Neural cell (in vitro differentiated cells): ENCODE data around the gene DROSHA. TPM values are rescaled to one million over a fixed set of nuclear protein-coding genes. Genes with fewer than 3 reads are reported as not detected.

Experiments
- H2AFZ ChIP-seq: fragments of 200-600, 300-800 bp; sonication (generic), shearing (Covaris generic); 2 replicates; pipeline ENCODE4 v1.6.0; 2014; ENCODE audit warnings: low read depth, mild to moderate bottlenecking, antibody characterized with exemption, low read length, moderate library complexity
- H3F3A ChIP-seq: fragments of 200-600 bp; shearing (Covaris generic); 2 replicates; pipeline ENCODE4 v1.6.1; 2016; ENCODE audit warnings: mild to moderate bottlenecking, moderate library complexity, mixed read lengths, antibody characterized with exemption, low read length; ENCODE audit not compliant: insufficient read depth, poor library complexity, severe bottlenecking
- H3K27ac ChIP-seq: fragments of 200-600, 300-800 bp; sonication (generic), shearing (Covaris generic); 2 replicates; pipeline ENCODE4 v1.5.1; 2014; ENCODE audit warnings: mild to moderate bottlenecking, low read length, moderate library complexity
- H3K27me3 ChIP-seq: fragments of 300-800, 200-600 bp; sonication (generic), shearing (Covaris generic); 2 replicates; pipeline ENCODE4 v1.6.0; 2014; ENCODE audit warnings: mild to moderate bottlenecking, low read depth, low read length, moderate library complexity; ENCODE audit not compliant: insufficient read depth
- H3K36me3 ChIP-seq: fragments of 300-800, 200-600 bp; sonication (generic), shearing (Covaris generic); 2 replicates; pipeline ENCODE4 v1.5.1; 2014; ENCODE audit warnings: mild to moderate bottlenecking, antibody characterized with exemption, low read length, moderate library complexity; ENCODE audit not compliant: insufficient read depth
- H3K4me2 ChIP-seq: fragments of 300-800, 200-600 bp; sonication (generic), shearing (Covaris generic); 2 replicates; pipeline ENCODE4 v1.6.0; 2014; ENCODE audit warnings: mild to moderate bottlenecking, low read length
- H3K4me3 ChIP-seq: fragments of 300-800, 200-600 bp; sonication (generic), shearing (Covaris generic); 2 replicates; pipeline ENCODE4 v1.5.1; 2014; ENCODE audit warnings: mild to moderate bottlenecking, low read length, moderate library complexity
- H3K79me2 ChIP-seq: fragments of 200-600 bp; shearing (Covaris generic); replicated peaks from 2 replicates; pipeline ENCODE4 v1.6.0; 2014; ENCODE audit warnings: mild to moderate bottlenecking, low read length, moderate library complexity; ENCODE audit not compliant: insufficient read depth
- H3K9ac ChIP-seq: fragments of 300-800, 200-600 bp; sonication (generic), shearing (Covaris generic); 2 replicates; pipeline ENCODE4 v1.6.1; 2016; ENCODE audit warnings: mild to moderate bottlenecking, low read length, mixed read lengths
- H3K9me2 ChIP-seq: fragments of 200-600 bp; shearing (Covaris generic); 2 replicates; pipeline ENCODE4 v1.6.1; 2016; ENCODE audit warnings: mild to moderate bottlenecking, low read length, mixed read lengths; ENCODE audit not compliant: insufficient read depth
- H3K9me3 ChIP-seq: fragments of 200-600, 300-800 bp; sonication (generic), shearing (Covaris generic); 2 replicates; pipeline ENCODE4 v1.6.1; 2016; ENCODE audit warnings: mild to moderate bottlenecking, mixed run types, low read length, moderate library complexity, mixed read lengths
- H4K20me1 ChIP-seq: fragments of 200-600 bp; shearing (Covaris generic); 2 replicates; pipeline ENCODE4 v1.6.1; 2016; ENCODE audit warnings: mild to moderate bottlenecking, mixed run types; ENCODE audit not compliant: insufficient read depth
- EP300 ChIP-seq: fragments of 450-650 bp; conservative IDR thresholded peaks from 2 replicates; pipeline ENCODE4 v1.6.1; 2014; ENCODE audit warnings: antibody characterized with exemption, mild to moderate bottlenecking, moderate library complexity; ENCODE audit not compliant: poor library complexity, severe bottlenecking
- EZH2 ChIP-seq: fragments of 200-600, 300-800 bp; shearing (Covaris generic), sonication (generic); IDR thresholded peaks from 2 replicates; pipeline ENCODE4 v1.6.1; 2014; ENCODE audit warnings: antibody characterized with exemption, low read length, borderline replicate concordance, mild to moderate bottlenecking; ENCODE audit not compliant: insufficient read depth, poor library complexity, severe bottlenecking
- MXI1 ChIP-seq: fragments of 450-650 bp; conservative IDR thresholded peaks from 2 replicates; pipeline ENCODE4 v1.6.1; 2014; ENCODE audit warnings: antibody characterized with exemption, mild to moderate bottlenecking; ENCODE audit not compliant: poor library complexity, severe bottlenecking
- POLR2AphosphoS5 ChIP-seq: IDR thresholded peaks from 2 replicates; pipeline ENCODE4 v1.6.1; 2012
- RAD21 ChIP-seq: fragments of 450-650 bp; conservative IDR thresholded peaks from 2 replicates; pipeline ENCODE4 v1.6.1; 2014; ENCODE audit warnings: antibody characterized with exemption, mild to moderate bottlenecking, moderate library complexity
- SMC3 ChIP-seq: fragments of 450-650 bp; conservative IDR thresholded peaks from 2 replicates; pipeline ENCODE4 v1.6.1; 2014; ENCODE audit warnings: antibody characterized with exemption, mild to moderate bottlenecking, moderate library complexity; ENCODE audit not compliant: poor library complexity
- TAF1 ChIP-seq: IDR thresholded peaks from 2 replicates; pipeline ENCODE4 v1.6.1; 2012; ENCODE audit warnings: low read depth
- polyA plus RNA-seq: library from polyadenylated mRNA; depleted of rRNA; stranded (reverse); fragments of >200 nt; gene quantifications from 2 replicates; pipeline ENCODE4 v1.2.3, GENCODE V29; 2014
- TF ChIP-seq, protein P1 (sequence below): IDR thresholded peaks from 2 replicates; pipeline ENCODE4 v1.6.1; 2012; ENCODE audit warnings: borderline replicate concordance
- TF ChIP-seq, protein P2 (sequence below): fragments of 450-650 bp; IDR thresholded peaks from 2 replicates; pipeline ENCODE4 v1.5.1; 2014; ENCODE audit warnings: antibody characterized with exemption, mild to moderate bottlenecking, moderate library complexity; ENCODE audit not compliant: poor library complexity, severe bottlenecking

The DROSHA gene
- polyA plus RNA-seq, 1 donor from 2014 or later = 88.5 TPM

DNA sequence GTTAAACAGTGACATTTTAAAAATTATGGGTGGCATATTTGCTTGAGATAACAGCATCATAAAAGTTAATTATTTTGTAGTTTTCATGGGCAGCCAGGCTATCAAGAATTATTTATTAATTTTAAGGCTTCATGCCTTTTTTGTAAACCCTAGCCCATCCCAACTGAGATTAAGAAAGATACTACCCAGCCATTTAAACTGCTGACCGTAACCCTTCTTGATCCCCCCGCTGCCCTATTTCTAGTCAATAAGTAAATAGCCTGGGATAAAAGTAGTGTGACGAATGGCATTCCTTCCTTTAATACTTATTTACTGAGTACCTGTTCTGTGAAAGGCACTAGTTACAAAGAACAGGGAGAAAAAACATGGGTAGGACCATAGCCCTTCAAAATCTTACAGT lies 88.3 kb downstream of the DROSHA start:
- Histone ChIP-seq H3F3A (no peaks in the 10 kb centered on the region), H4K20me1 (no peaks in the 10 kb centered on the region), H3K36me3 (peaks cover 7% of the 10 kb centered on the region), H3K79me2 (no peaks in the 10 kb centered on the region), H3K27me3 (no peaks in the 10 kb centered on the region), H3K9me2 (no peaks in the 10 kb centered on the region), H3K9ac (no peak overlapping the region), H2AFZ (no peak overlapping the region), H3K27ac (no peak overlapping the region), H3K4me3 (no peak overlapping the region), H3K9me3 (no peaks in the 10 kb centered on the region), H3K4me2 (no peak overlapping the region)
- TF ChIP-seq SMC3 (no peak), EP300 (no peak), MXI1 (no peak), POLR2AphosphoS5 (no peak), RAD21 (no peak)
- TF ChIP-seq, protein P1, sequence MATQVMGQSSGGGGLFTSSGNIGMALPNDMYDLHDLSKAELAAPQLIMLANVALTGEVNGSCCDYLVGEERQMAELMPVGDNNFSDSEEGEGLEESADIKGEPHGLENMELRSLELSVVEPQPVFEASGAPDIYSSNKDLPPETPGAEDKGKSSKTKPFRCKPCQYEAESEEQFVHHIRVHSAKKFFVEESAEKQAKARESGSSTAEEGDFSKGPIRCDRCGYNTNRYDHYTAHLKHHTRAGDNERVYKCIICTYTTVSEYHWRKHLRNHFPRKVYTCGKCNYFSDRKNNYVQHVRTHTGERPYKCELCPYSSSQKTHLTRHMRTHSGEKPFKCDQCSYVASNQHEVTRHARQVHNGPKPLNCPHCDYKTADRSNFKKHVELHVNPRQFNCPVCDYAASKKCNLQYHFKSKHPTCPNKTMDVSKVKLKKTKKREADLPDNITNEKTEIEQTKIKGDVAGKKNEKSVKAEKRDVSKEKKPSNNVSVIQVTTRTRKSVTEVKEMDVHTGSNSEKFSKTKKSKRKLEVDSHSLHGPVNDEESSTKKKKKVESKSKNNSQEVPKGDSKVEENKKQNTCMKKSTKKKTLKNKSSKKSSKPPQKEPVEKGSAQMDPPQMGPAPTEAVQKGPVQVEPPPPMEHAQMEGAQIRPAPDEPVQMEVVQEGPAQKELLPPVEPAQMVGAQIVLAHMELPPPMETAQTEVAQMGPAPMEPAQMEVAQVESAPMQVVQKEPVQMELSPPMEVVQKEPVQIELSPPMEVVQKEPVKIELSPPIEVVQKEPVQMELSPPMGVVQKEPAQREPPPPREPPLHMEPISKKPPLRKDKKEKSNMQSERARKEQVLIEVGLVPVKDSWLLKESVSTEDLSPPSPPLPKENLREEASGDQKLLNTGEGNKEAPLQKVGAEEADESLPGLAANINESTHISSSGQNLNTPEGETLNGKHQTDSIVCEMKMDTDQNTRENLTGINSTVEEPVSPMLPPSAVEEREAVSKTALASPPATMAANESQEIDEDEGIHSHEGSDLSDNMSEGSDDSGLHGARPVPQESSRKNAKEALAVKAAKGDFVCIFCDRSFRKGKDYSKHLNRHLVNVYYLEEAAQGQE = no peak
- TF ChIP-seq, protein P2, sequence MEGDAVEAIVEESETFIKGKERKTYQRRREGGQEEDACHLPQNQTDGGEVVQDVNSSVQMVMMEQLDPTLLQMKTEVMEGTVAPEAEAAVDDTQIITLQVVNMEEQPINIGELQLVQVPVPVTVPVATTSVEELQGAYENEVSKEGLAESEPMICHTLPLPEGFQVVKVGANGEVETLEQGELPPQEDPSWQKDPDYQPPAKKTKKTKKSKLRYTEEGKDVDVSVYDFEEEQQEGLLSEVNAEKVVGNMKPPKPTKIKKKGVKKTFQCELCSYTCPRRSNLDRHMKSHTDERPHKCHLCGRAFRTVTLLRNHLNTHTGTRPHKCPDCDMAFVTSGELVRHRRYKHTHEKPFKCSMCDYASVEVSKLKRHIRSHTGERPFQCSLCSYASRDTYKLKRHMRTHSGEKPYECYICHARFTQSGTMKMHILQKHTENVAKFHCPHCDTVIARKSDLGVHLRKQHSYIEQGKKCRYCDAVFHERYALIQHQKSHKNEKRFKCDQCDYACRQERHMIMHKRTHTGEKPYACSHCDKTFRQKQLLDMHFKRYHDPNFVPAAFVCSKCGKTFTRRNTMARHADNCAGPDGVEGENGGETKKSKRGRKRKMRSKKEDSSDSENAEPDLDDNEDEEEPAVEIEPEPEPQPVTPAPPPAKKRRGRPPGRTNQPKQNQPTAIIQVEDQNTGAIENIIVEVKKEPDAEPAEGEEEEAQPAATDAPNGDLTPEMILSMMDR = no peak

DNA sequence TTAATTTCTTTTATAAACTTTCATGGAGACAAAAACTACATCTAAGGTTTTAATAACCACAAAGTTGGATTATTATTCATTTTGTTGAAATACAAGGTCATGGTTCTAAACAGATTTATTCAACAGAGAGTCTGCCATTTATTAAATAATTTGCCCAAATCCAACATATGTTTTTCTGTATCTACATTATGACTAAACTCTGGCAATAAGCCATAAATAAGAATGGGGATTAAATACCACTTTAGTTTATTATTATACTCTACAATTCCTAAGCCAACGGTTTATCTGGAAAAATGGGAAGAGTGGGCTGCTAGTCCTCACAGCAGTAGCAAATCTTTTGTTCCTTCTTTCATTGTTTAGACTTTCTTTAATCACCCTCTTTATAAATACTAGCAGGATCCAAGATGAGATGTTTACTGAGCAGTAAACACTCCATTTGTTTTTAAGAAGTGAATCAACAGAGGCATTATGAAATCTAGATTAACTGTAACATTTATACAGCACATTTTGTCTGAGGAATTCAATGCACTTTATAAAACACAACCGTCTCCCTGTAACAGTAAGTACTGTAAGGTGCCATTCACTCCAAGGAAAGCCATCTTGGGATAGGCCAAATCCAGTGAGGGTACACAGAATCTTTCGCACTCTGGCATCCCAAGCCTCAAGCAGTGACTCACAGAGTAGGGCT lies 89.7 kb downstream of the DROSHA start:
- Histone ChIP-seq H3K4me3 (no peak overlapping the region), H3K27ac (no peak overlapping the region), H2AFZ (no peak overlapping the region), H3K9ac (no peak overlapping the region), H3K4me2 (no peak overlapping the region), H3F3A (no peaks in the 10 kb centered on the region), H3K79me2 (no peaks in the 10 kb centered on the region), H3K27me3 (no peaks in the 10 kb centered on the region), H3K9me3 (no peaks in the 10 kb centered on the region), H4K20me1 (no peaks in the 10 kb centered on the region), H3K9me2 (no peaks in the 10 kb centered on the region), H3K36me3 (no peaks in the 10 kb centered on the region)
- no peak for TF ChIP-seq EZH2
- TF ChIP-seq SMC3 = no peak
- TF ChIP-seq EP300 = no peak
- TF ChIP-seq, protein P1 = no peak
- no peak for TF ChIP-seq MXI1
- no peak for TF ChIP-seq TAF1
- TF ChIP-seq POLR2AphosphoS5 = no peak
- TF ChIP-seq RAD21 = no peak
- TF ChIP-seq, protein P2 = no peak
